Measurements from ENCODE around the gene ACKR3.

DNA sequence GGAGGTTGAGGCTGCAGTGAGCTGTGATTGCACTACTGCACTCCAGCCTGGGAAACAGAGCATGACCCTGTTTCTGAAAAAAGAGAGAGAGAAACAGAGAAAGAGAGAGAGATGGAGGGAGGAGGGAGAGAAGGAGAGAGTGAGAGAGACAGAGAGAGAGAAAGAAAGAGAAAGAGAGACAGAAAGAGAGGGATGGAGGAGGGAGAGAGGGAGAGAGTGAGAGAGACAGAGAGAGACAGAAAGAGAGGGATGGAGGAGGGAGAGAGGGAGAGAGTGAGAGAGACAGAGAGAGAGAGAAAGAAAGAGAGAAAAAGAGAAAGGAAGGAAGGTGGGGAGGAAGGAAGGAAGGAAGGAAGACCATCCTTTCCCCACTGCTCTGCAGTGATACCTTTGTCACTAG, 48.1 kb upstream of the ACKR3 start:
- TF ChIP-seq, protein P1, sequence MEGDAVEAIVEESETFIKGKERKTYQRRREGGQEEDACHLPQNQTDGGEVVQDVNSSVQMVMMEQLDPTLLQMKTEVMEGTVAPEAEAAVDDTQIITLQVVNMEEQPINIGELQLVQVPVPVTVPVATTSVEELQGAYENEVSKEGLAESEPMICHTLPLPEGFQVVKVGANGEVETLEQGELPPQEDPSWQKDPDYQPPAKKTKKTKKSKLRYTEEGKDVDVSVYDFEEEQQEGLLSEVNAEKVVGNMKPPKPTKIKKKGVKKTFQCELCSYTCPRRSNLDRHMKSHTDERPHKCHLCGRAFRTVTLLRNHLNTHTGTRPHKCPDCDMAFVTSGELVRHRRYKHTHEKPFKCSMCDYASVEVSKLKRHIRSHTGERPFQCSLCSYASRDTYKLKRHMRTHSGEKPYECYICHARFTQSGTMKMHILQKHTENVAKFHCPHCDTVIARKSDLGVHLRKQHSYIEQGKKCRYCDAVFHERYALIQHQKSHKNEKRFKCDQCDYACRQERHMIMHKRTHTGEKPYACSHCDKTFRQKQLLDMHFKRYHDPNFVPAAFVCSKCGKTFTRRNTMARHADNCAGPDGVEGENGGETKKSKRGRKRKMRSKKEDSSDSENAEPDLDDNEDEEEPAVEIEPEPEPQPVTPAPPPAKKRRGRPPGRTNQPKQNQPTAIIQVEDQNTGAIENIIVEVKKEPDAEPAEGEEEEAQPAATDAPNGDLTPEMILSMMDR (IDR thresholded peaks at IDR 0.05): no peak
- TF ChIP-seq POLR2AphosphoS5 (IDR thresholded peaks at IDR 0.05): no peak
